HepG2 (cell line): ENCODE measurements around the gene LEPROT. TPM values are rescaled to one million over a fixed set of nuclear protein-coding genes. Genes with fewer than 3 reads are reported as not detected.

Experiments
- AHDC1 ChIP-seq: sonication (generic); formaldehyde crosslinking; IDR thresholded peaks from 2 replicates; pipeline ENCODE4 v1.5.1; 2020; ENCODE audit warnings: mild to moderate bottlenecking, missing genetic modification reagents, borderline replicate concordance
- ARID5B ChIP-seq: IDR thresholded peaks from 2 replicates; pipeline ENCODE4 v1.4.0; 2020; ENCODE audit warnings: mild to moderate bottlenecking, missing genetic modification reagents
- CHD4 ChIP-seq: fragments of 200-600 bp; sonication (generic); IDR thresholded peaks from 2 replicates; pipeline ENCODE4 v1.7.0; 2017; ENCODE audit warnings: mild to moderate bottlenecking, low read length, borderline replicate concordance
- CSRNP2 ChIP-seq: sonication (generic); formaldehyde crosslinking; conservative IDR thresholded peaks from 2 replicates; pipeline ENCODE4 v1.8.0; 2022; ENCODE audit warnings: low read depth, missing genetic modification reagents
- FOXA3 ChIP-seq: IDR thresholded peaks from 2 replicates; pipeline ENCODE4 v1.6.1; 2016; ENCODE audit warnings: missing genetic modification reagents, missing compliant biosample characterization
- HNF4G ChIP-seq, 2 experiments: sonication (generic) in 1 of 2; formaldehyde crosslinking in 1 of 2; IDR thresholded peaks; 2 replicates each; pipeline versions ENCODE4 v1.4.0 to v1.6.1; 2011 to 2020; ENCODE audit warnings: borderline replicate concordance in 2 of 2, low read depth in 2 of 2, mild to moderate bottlenecking in 2 of 2, low read length in 1 of 2, missing genetic modification reagents in 1 of 2, moderate library complexity in 1 of 2
- IRF2 ChIP-seq: IDR thresholded peaks from 2 replicates; pipeline ENCODE4 v1.6.1; 2018; ENCODE audit warnings: missing genetic modification reagents, missing compliant biosample characterization
- JUN ChIP-seq: sonication (generic); formaldehyde crosslinking; IDR thresholded peaks from 2 replicates; pipeline ENCODE4 v1.4.0; 2020; ENCODE audit warnings: mild to moderate bottlenecking, missing genetic modification reagents
- KAT7 ChIP-seq: IDR thresholded peaks from 2 replicates; pipeline ENCODE4 v1.6.1; 2018; ENCODE audit warnings: borderline replicate concordance, missing compliant biosample characterization
- LCORL ChIP-seq, 2 experiments: fragments of 450-650 bp in 1 of 2; sonication (generic) in 1 of 2; formaldehyde crosslinking in 1 of 2; IDR thresholded peaks; 2 replicates each; pipeline versions ENCODE4 v1.5.0 to v1.6.1; 2017 to 2020; ENCODE audit warnings: antibody characterized with exemption in 1 of 2, missing genetic modification reagents in 1 of 2
- MAX ChIP-seq: IDR thresholded peaks from 2 replicates; pipeline ENCODE4 v1.6.1; 2012; ENCODE audit warnings: inconsistent platforms
- SOX5 ChIP-seq: IDR thresholded peaks from 2 replicates; pipeline ENCODE4 v1.6.1; 2016; ENCODE audit warnings: borderline replicate concordance
- TAF15 ChIP-seq: fragments of 200-400 bp; formaldehyde crosslinking; IDR thresholded peaks from one replicate; pipeline ENCODE4 v1.6.1; 2018; ENCODE audit warnings: mild to moderate bottlenecking, low read depth, low read length; ENCODE audit not compliant: poor library complexity, severe bottlenecking
- TCF7 ChIP-seq: sonication (generic); IDR thresholded peaks from 2 replicates; pipeline ENCODE4 v1.6.1; 2016; ENCODE audit warnings: antibody characterized with exemption, low read depth
- ZMYM4 ChIP-seq: sonication (generic); formaldehyde crosslinking; IDR thresholded peaks from 2 replicates; pipeline ENCODE4 v1.8.1; 2023; ENCODE audit warnings: mild to moderate bottlenecking, missing genetic modification reagents
- ZNF431 ChIP-seq: sonication (generic); formaldehyde crosslinking; IDR thresholded peaks from 2 replicates; pipeline ENCODE4 v1.9.0; 2022; ENCODE audit warnings: missing genetic modification reagents, low read depth, mild to moderate bottlenecking, borderline replicate concordance
- polyA plus RNA-seq, 8 experiments: library from polyadenylated mRNA; depleted of rRNA in 3 of 8; stranded (reverse) in 7 of 8; unstranded in 1 of 8; fragments of >200 nt; fragmentation: Illumina TruSeq in 4 of 8; extraction: Trizol in 4 of 8; gene quantifications; 2 replicates each; pipeline versions ENCODE4 v1.2.1 to v1.2.3, GENCODE V29; 2011 to 2016; ENCODE audit warnings: low read depth in 4 of 8, missing spikeins in 1 of 8, mixed read lengths in 1 of 8; ENCODE audit not compliant: insufficient read depth in 1 of 8
- total RNA-seq, 5 experiments: library from RNA; depleted of rRNA; stranded (reverse); fragments of >200 nt; fragmentation: Illumina TruSeq; extraction: Trizol; gene quantifications; 2 replicates each; pipeline ENCODE4 v1.2.3, GENCODE V29; 2016; ENCODE audit warnings: low read depth in 1 of 5

The LEPROT gene
- total and polyA plus RNA-seq, 2 of the 13 experiments (the other 11 are each of a cell fraction or from before 2014, with no cell fraction given) = 36.8 to 51.4 TPM

GRCh38 chr1:65469126-65469888 is 48.8 kb downstream of the LEPROT start (continued):
- TF ChIP-seq ARID5B (CRISPR knock-in tag) (peak; percentile 55; the same call in 1 of the 2 replicates), FOXA3 (CRISPR knock-in tag) (peak; percentile 55), CSRNP2 (CRISPR knock-in tag) (no peak), TAF15 (no peak), KAT7 (CRISPR knock-in tag) (no peak), CHD4 (no peak), AHDC1 (peak; percentile 38; the same call in 1 of the 2 replicates), HNF4G (IDR thresholded peaks at IDR 0.05; ENCODE audit: borderline replicate concordance, low read depth, low read length) (0 out of 2 replicates have a peak, but pooled peaks have one; percentile 17), HNF4G (CRISPR knock-in tag; IDR thresholded peaks at IDR 0.05; ENCODE audit: borderline replicate concordance, low read depth) (no peak), LCORL (IDR thresholded peaks at IDR 0.05) (no peak), LCORL (CRISPR knock-in tag; IDR thresholded peaks at IDR 0.05) (peak; percentile 44; the same call in 1 of the 2 replicates), IRF2 (CRISPR knock-in tag) (0 out of 2 replicates have a peak, but pooled peaks have one; percentile 7), JUN (CRISPR knock-in tag) (peak; percentile 74; the same call in 1 of the 2 replicates), ZMYM4 (CRISPR knock-in tag) (peak; percentile 19; the same call in 1 of the 2 replicates), MAX (0 out of 2 replicates have a peak, but pooled peaks have one; percentile 14), TCF7 (peak; percentile 45; the same call in 1 of the 2 replicates), ZNF431 (CRISPR knock-in tag) (0 out of 2 replicates have a peak, but pooled peaks have one; percentile 14), SOX5 (CRISPR knock-in tag) (peak; percentile 77)
